ENCODE results near the gene TRIM10. TPM values are rescaled to one million over a fixed set of nuclear protein-coding genes. Genes with fewer than 3 reads are reported as not detected.
"Not testable (repeated sequence)": the region's sequence is repeated elsewhere in the genome, so short reads cannot be mapped to it uniquely, and the experiment has no call there.

The TRIM10 gene
- total RNA-seq, 2 donors from 2014 or later, result not detected

GRCh38 chr6:30171677-30172471, 10.9 kb upstream of the TRIM10 start:
- no peak for DNase-seq (ENCODE audit: low spot score)
- H3K4me3 ChIP-seq, result peak overlapping the region; percentile 34

GRCh38 chr6:30169658-30170614, 8.9 kb upstream of the TRIM10 start:
- H3K4me1 ChIP-seq (ENCODE audit: control insufficient read depth in 1 of 2, low read depth in 2 of 2), result no peaks in the 10 kb centered on the region
- peak; percentile 57 for TF ChIP-seq CTCF (IDR thresholded peaks at IDR 0.05)
- H3K36me3 ChIP-seq, result no peaks in the 10 kb centered on the region
- no peak overlapping the region for H3K4me3 ChIP-seq
- no peak for DNase-seq (ENCODE audit: low spot score)
- no peaks in the 10 kb centered on the region for H3K27me3 ChIP-seq (replicated peaks; ENCODE audit: insufficient read depth)
- no peak for ATAC-seq (ENCODE audit: insufficient number of reproducible peaks, low FRiP score, low read depth)
- no peaks in the 10 kb centered on the region for H3K9me3 ChIP-seq
- no peak overlapping the region for H3K27ac ChIP-seq

More at GRCh38 chr6:30171677-30172471, 10.9 kb upstream of the TRIM10 start:
- Histone ChIP-seq H3K4me1 (ENCODE audit: control insufficient read depth in 1 of 2, low read depth in 2 of 2) (no peaks in the 10 kb centered on the region), H3K9me3 (no peaks in the 10 kb centered on the region), H3K27me3 (replicated peaks; ENCODE audit: insufficient read depth) (no peaks in the 10 kb centered on the region), H3K27ac (no peak overlapping the region), H3K36me3 (no peaks in the 10 kb centered on the region)
- TF ChIP-seq CTCF (IDR thresholded peaks at IDR 0.05), result no peak
- no peak for ATAC-seq (ENCODE audit: insufficient number of reproducible peaks, low FRiP score, low read depth)

GRCh38 chr6:30168741-30169140, 7.7 kb upstream of the TRIM10 start:
- no peaks in the 10 kb centered on the region for H3K4me1 ChIP-seq (ENCODE audit: control insufficient read depth in 1 of 2, low read depth in 2 of 2)
- DNase-seq (ENCODE audit: low spot score), result no peak
- no peak for TF ChIP-seq CTCF (IDR thresholded peaks at IDR 0.05)
- H3K27me3 ChIP-seq (replicated peaks; ENCODE audit: insufficient read depth), result no peaks in the 10 kb centered on the region
- no peak for ATAC-seq (ENCODE audit: insufficient number of reproducible peaks, low FRiP score, low read depth)
- H3K27ac ChIP-seq, result no peak overlapping the region
- H3K9me3 ChIP-seq, result no peaks in the 10 kb centered on the region
- H3K4me3 ChIP-seq, result no peak overlapping the region
- no peaks in the 10 kb centered on the region for H3K36me3 ChIP-seq

GRCh38 chr6:30167101-30167500, 6.1 kb upstream of the TRIM10 start:
- DNase-seq (ENCODE audit: low spot score) (no peak), ATAC-seq (ENCODE audit: insufficient number of reproducible peaks, low FRiP score, low read depth) (no peak)
- H3K4me1 ChIP-seq (ENCODE audit: control insufficient read depth in 1 of 2, low read depth in 2 of 2), result no peaks in the 10 kb centered on the region
- TF ChIP-seq CTCF (IDR thresholded peaks at IDR 0.05), result no peak
- H3K9me3 ChIP-seq, result no peaks in the 10 kb centered on the region
- H3K36me3 ChIP-seq, result no peaks in the 10 kb centered on the region
- H3K4me3 ChIP-seq, result no peak overlapping the region
- no peak overlapping the region for H3K27ac ChIP-seq
- no peaks in the 10 kb centered on the region for H3K27me3 ChIP-seq (replicated peaks; ENCODE audit: insufficient read depth)

- H3K4me3 ChIP-seq; ATAC-seq (ENCODE audit: insufficient number of reproducible peaks, low FRiP score, low read depth); H3K9me3 ChIP-seq; H3K27me3 ChIP-seq (replicated peaks; ENCODE audit: insufficient read depth); H3K36me3 ChIP-seq; H3K27ac ChIP-seq; H3K4me1 ChIP-seq (ENCODE audit: control insufficient read depth in 1 of 2, low read depth in 2 of 2); DNase-seq (ENCODE audit: low spot score): not testable (repeated sequence)
Observed at GRCh38 chr6:30165238-30165637, 4.2 kb upstream of the TRIM10 start.
